GM19035 (cell line): ENCODE results near the gene SLC12A8.

Source experiments
- ATAC-seq: cut with Tn5 transposase; IDR thresholded peaks from one replicate; pipeline ENCODE4 v1.9.1; 2021; ENCODE audit not compliant: unreplicated experiment

SLC12A8 gene

DNA sequence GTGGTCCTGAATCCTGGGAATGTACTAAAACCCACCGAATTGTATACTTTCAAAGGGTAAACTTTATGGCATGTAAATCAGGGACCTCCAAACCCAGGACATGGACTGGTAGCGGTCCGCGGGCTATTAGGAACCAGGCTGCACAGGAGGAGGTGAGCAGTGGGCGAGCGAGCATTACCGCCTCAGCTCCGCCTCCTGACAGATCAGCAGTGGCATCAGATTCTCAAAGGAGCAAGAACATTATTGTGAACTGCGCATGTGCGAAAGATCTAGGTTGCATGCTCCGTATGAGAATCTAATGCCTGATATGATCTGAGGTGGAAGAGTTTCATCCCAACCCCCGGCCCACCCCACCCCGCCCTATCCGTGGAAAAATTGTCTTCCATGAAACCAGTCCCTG lies 178.9 kb downstream of the SLC12A8 start:
- no peak for ATAC-seq

DNA sequence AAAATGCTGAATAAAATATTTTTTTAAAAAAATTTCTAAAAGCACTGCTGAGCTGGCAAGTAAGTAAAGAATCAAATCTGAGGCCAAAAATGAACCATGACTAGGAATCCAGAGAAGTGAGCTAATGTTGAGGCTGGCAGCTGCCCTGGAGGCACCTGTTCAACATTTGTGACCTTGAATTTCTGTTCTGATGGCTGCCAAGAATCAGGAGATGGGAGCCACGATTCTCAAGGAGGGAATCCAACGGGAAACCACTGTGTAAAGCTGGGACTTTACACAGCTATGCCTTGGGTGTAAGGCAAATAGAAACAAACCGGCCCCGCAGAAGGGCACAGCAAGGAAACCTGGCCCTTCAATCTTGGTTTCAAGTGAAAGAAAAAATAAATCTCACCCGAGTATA lies 179.4 kb downstream of the SLC12A8 start:
- ATAC-seq: no peak

DNA sequence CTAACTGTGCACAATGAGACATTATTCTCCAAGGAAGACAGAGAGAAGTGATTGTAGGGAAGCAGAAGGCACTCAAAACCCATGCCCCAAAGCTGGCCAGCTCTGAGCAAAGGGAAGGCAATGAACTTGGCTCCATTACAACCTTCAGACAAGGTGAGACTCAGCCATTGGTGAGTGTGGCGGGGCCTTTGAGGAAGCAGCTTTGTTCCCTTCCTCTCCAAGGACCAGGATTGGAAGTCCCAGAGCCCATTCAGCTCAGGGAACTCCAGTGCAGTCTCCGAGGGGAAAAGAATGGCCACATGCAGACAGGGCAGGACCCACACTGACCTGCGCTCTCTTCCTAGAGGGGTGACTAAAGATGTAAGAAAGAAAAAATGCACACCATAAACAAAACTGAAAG lies 179.9 kb downstream of the SLC12A8 start:
- no peak for ATAC-seq
